Progenitor cell of endocrine pancreas (in vitro differentiated cells): ENCODE results near the gene NUDCD3. TPM values are rescaled to one million over a fixed set of nuclear protein-coding genes. Genes with fewer than 3 reads are reported as not detected.

ENCODE experiments used
- DNase-seq: peaks from one replicate; pipeline ENCODE4 v3.0.0; 2021; ENCODE audit warnings: low spot score; ENCODE audit not compliant: unreplicated experiment
- H3K27ac Mint-ChIP-seq: 2 replicates; pipeline ENCODE4 v1.8.0; 2021; ENCODE audit warnings: mild to moderate bottlenecking, moderate library complexity, mixed read lengths
- H3K27me3 Mint-ChIP-seq: 2 replicates; pipeline ENCODE4 v1.8.0; 2021; ENCODE audit warnings: mixed read lengths
- H3K36me3 Mint-ChIP-seq: 2 replicates; pipeline ENCODE4 v1.8.0; 2022; ENCODE audit warnings: mixed read lengths; ENCODE audit not compliant: insufficient read depth
- H3K4me1 Mint-ChIP-seq: 2 replicates; pipeline ENCODE4 v1.8.0; 2021; ENCODE audit warnings: low read depth, mixed read lengths
- H3K4me3 Mint-ChIP-seq: 2 replicates; pipeline ENCODE4 v1.8.0; 2021; ENCODE audit warnings: low read depth, mild to moderate bottlenecking, moderate library complexity, mixed read lengths
- H3K9me3 Mint-ChIP-seq: 2 replicates; pipeline ENCODE4 v1.8.0; 2021; ENCODE audit warnings: low read depth, mixed read lengths
- long read RNA-seq: library from polyadenylated mRNA; unstranded; transcript quantifications from one replicate; pipeline ENCODE4 v2.0.0, GENCODE V29; 2020
- total RNA-seq: library from RNA; stranded (reverse); gene quantifications from 2 replicates; pipeline ENCODE4 v1.2.1, GENCODE V29; 2021
- TF ChIP-seq, protein P1 (sequence below): fragments of 200-600 bp; sonication (generic); IDR thresholded peaks from one replicate; pipeline ENCODE4 v1.5.0; 2021; ENCODE audit warnings: antibody characterized with exemption, mild to moderate bottlenecking; ENCODE audit not compliant: unreplicated experiment

Gene NUDCD3
- 86.2 and 89.0 TPM in 2 replicates for total RNA-seq
- long read RNA-seq, full-length matches to known transcripts: 161 of 204 reads
- long read RNA-seq, partial matches to known transcripts: 4 of 204 reads
- long read RNA-seq, other reads (novel, unspliced or antisense): 39 of 204 reads

GRCh38 chr7:44490351-44491200 lies at the start of gene NUDCD3:
Gene NUDCD3, minus strand, starts transcription at chr7:44490658. Its CDS starts 58 bp downstream, at chr7:44490600.
- Mint-ChIP-seq H3K27ac (peak within 1 kb of the TSS; percentile 97), H3K9me3 (no peaks in the 10 kb centered on the region), H3K36me3 (peaks cover 3% of the 10 kb centered on the region), H3K4me3 (peak within 1 kb of the TSS; percentile 83), H3K27me3 (peaks cover 3% of the 10 kb centered on the region), H3K4me1 (peaks cover 30% of the 10 kb centered on the region)
- peak; percentile 66 for DNase-seq
- TF ChIP-seq, protein P1, sequence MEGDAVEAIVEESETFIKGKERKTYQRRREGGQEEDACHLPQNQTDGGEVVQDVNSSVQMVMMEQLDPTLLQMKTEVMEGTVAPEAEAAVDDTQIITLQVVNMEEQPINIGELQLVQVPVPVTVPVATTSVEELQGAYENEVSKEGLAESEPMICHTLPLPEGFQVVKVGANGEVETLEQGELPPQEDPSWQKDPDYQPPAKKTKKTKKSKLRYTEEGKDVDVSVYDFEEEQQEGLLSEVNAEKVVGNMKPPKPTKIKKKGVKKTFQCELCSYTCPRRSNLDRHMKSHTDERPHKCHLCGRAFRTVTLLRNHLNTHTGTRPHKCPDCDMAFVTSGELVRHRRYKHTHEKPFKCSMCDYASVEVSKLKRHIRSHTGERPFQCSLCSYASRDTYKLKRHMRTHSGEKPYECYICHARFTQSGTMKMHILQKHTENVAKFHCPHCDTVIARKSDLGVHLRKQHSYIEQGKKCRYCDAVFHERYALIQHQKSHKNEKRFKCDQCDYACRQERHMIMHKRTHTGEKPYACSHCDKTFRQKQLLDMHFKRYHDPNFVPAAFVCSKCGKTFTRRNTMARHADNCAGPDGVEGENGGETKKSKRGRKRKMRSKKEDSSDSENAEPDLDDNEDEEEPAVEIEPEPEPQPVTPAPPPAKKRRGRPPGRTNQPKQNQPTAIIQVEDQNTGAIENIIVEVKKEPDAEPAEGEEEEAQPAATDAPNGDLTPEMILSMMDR: peak; percentile 6

DNA sequence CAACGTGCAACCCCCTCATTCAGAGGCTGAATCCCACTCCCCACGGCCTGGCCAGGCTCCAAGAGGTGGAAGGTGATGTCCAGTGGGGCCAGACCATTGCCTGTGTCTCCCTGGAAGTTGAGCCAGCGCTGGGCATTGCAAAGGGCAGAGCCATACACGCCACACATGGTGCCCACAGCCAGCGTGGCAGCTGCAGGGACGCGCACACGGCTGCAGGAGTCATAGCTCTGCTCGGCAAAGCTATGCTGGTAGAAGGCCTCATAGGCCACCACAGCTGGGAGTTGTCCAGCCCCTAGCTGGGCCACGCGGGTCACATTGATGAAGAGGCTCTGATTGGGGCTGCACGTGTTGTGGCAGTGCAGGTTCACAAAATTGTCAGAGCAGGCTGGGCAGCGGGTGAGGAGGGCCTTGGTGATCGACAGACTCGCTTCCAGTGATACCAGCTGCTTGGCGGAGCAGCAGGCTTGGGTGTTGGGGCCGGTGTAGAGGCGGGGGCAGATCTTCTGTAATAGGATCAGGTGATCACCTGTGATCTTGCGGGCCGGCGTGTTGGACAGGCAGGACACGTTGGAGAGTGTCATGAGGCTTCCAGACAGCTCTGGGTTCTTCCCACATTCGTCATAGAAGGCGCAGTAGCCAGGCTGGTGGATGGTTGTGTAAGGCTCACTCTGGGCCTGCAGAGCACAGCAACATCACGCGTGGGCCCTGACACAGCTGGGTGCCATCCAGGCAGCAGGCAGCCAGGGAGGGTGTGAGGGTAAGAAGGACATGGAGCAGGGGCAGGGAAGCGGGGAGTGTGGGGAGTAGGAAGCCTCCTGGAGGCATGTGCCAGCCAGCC lies 49.4 kb upstream of the NUDCD3 start:
- Mint-ChIP-seq H3K9me3 (no peaks in the 10 kb centered on the region), H3K36me3 (peaks cover 10% of the 10 kb centered on the region), H3K27me3 (no peaks in the 10 kb centered on the region), H3K27ac (peak overlapping the region; percentile 85), H3K4me3 (peak overlapping the region; percentile 65), H3K4me1 (peaks cover 45% of the 10 kb centered on the region)
- TF ChIP-seq, protein P1: no peak
- no peak for DNase-seq

DNA sequence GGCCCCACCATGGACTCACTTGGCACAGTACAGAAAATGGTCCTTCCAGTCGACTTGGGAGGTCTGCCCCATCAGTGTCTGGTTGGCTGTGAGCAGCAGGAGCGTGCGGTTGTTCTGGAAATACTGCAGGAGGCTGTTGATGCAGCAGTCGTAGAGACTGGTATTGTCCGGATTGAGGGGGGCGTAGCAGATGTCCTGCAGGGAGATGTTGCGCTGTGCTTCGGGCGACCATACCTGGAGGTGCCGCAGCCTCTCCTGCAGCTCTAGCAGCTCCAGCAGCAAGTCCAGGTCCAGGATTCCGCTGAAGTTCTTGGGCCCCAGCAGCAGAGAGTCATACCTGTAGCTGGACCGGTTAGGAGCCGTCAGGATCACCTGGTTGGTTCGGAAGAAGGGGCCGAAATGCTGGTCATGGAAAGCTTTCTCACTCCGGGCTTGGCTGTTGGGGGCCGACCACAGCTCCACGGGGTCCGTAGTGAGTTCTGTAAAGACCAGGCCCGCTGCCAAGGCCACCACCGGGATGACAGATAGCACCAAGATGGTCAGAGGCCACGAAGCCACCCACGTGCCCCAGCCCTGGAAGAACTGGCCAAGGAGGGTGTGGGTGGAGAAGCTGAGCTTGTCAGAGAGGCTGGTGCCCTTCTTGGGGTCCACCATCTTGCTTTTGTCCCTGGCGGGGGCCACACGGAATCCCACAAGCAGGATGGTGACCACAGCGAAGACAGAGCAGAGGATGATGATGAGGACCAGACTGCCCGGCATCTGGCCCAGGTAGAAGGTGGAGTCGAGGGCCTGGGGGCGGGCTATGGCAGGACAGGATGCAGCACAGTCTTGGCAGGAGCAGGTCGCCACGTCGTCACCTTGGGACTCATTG lies 48.6 kb upstream of the NUDCD3 start:
- peaks cover 45% of the 10 kb centered on the region for H3K4me1 Mint-ChIP-seq
- H3K36me3 Mint-ChIP-seq: peaks cover 10% of the 10 kb centered on the region
- H3K9me3 Mint-ChIP-seq: no peaks in the 10 kb centered on the region

DNA sequence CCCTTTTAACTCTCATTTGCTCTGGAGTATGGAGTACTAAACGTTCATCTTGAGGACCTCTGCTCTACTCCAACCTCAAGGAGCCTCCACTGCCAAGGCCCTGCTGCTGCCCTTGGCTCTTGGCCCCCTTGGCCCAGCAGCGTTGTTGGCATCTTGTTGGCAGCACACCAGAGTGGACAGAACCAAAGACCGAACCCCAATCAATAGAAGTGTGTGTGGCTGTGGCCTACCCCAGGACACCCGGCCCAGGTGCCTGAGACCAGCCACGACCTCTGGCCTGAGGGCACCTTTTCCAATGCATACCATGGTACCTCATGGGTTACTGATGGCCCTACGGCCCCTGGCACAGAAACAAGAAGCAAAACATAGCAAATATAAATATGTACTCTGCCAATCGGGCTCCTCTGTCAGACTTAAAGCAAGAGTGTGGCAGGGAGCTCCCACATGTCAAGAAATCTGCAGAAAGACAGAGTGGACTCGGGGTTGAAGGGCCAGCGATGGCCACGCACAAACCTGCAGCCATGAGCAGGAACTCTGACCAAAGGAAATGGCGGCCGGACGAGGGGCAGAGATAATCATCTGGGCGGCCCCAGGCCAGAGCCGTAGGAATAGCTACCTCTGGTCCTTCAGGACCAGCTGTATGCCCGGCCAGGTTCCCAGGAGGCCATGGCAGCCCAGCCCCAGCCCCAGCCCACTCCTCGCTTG lies 47.8 kb upstream of the NUDCD3 start:
- H3K4me1 Mint-ChIP-seq: peaks cover 44% of the 10 kb centered on the region
- TF ChIP-seq, protein P1: no peak
- H3K4me3 Mint-ChIP-seq: peak overlapping the region; percentile 58
- DNase-seq: no peak
- no peak overlapping the region for H3K27ac Mint-ChIP-seq
- peaks cover 10% of the 10 kb centered on the region for H3K36me3 Mint-ChIP-seq
- H3K27me3 Mint-ChIP-seq: no peaks in the 10 kb centered on the region
- H3K9me3 Mint-ChIP-seq: no peaks in the 10 kb centered on the region

More for the DNA sequence above, 48.6 kb upstream of the NUDCD3 start:
- Mint-ChIP-seq H3K4me3 (peak overlapping the region; percentile 19), H3K27me3 (no peaks in the 10 kb centered on the region), H3K27ac (peak overlapping the region; percentile 37)
- TF ChIP-seq, protein P1: no peak
- no peak for DNase-seq
